Aorta (tissue), 5 donors: ENCODE measurements around the gene NOM1. TPM values are rescaled to one million over a fixed set of nuclear protein-coding genes. Genes with fewer than 3 reads are reported as not detected.
A peak's percentile ranks its signal among the peaks of the same experiment; 100 is the strongest.
"Not testable (repeated sequence)": the region's sequence is repeated elsewhere in the genome, so short reads cannot be mapped to it uniquely, and the experiment has no call there.

Source experiments
- ATAC-seq: fragments of 200-7000 bp; cut with Tn5 transposase; one replicate; pipeline ENCODE4 v1.9.1; 2022; ENCODE audit warnings: moderate library complexity; ENCODE audit not compliant: low FRiP score
- DNase-seq, 2 donors: peaks; one replicate each; pipeline ENCODE4 v3.0.0-alpha.2; 2020
- H3K27ac ChIP-seq, 2 donors: one replicate each; pipeline ENCODE4 v1.5.1; 2013; ENCODE audit warnings: low read length in 2 of 2, mild to moderate bottlenecking in 2 of 2, moderate library complexity in 2 of 2, control low read depth in 1 of 2, inconsistent platforms in 1 of 2, low read depth in 1 of 2
- H3K27me3 ChIP-seq, 2 donors: one replicate each; pipeline ENCODE4 v1.6.1; 2013; ENCODE audit warnings: control low read depth in 1 of 2, low read length in 1 of 2, mild to moderate bottlenecking in 1 of 2, moderate library complexity in 1 of 2; ENCODE audit not compliant: insufficient read depth in 2 of 2, control insufficient read depth in 1 of 2
- H3K36me3 ChIP-seq, 2 donors: one replicate each; pipeline ENCODE4 v1.6.1; 2013; ENCODE audit warnings: control low read depth in 1 of 2, low read length in 1 of 2, mild to moderate bottlenecking in 1 of 2; ENCODE audit not compliant: insufficient read depth in 2 of 2, control insufficient read depth in 1 of 2
- H3K4me1 ChIP-seq, 2 donors: one replicate each; pipeline ENCODE4 v1.6.1; 2013; ENCODE audit warnings: low read length in 2 of 2, control low read depth in 1 of 2, mild to moderate bottlenecking in 1 of 2, moderate library complexity in 1 of 2; ENCODE audit not compliant: insufficient read depth in 2 of 2, control insufficient read depth in 1 of 2
- H3K4me3 ChIP-seq, 2 donors: one replicate each; pipeline ENCODE4 v1.5.1; 2013; ENCODE audit warnings: low read length in 2 of 2, control low read depth in 1 of 2, mild to moderate bottlenecking in 1 of 2
- H3K9me3 ChIP-seq: one replicate; pipeline ENCODE4 v1.6.1; 2013; ENCODE audit warnings: mild to moderate bottlenecking, low read length; ENCODE audit not compliant: control insufficient read depth
- WGBS, 2 donors: extraction: QIAGEN DNeasy Blood & Tissue Kit; methylation state at CpG; one replicate each; pipeline ENCODE4 v1.1.7; 2013; 5-methylcytosine and 5-hydroxymethylcytosine counted together
- intact Hi-C, 2 donors: fragments of 100-400 bp; cut with DNase I; formaldehyde crosslinking; loops; one replicate each; pipeline versions ENCODE4 v1.14.2 to v1.15.0; 2022
- polyA plus RNA-seq, 2 donors: library from polyadenylated mRNA; stranded (reverse); fragments of 200-250 nt; gene quantifications; one replicate each; pipeline ENCODE4 v1.2.3, GENCODE V29; 2013
- total RNA-seq, 2 donors: library from RNA; stranded (reverse); fragmentation: NEBNext Ultra II Directional; extraction: Animal tissue kit (Norgen Biotek cat#: 25700); gene quantifications; one replicate each; pipeline ENCODE4 v1.2.1, GENCODE V29; 2021
- donor health status: healthy with polysubstance abuse.
- donor health status: Bipolar disorder and iron deficiency.
- donor health status: DM: no; HTN: no; CAD: no.
- donor health status: DM: no; HTN: no; CAD: no.
- donor health status: DM: yes; HTN: yes; CAD: no.

The NOM1 gene
- total and polyA plus RNA-seq, 4 donors: 4.6 to 23.5 (median 14.9) TPM

DNA sequence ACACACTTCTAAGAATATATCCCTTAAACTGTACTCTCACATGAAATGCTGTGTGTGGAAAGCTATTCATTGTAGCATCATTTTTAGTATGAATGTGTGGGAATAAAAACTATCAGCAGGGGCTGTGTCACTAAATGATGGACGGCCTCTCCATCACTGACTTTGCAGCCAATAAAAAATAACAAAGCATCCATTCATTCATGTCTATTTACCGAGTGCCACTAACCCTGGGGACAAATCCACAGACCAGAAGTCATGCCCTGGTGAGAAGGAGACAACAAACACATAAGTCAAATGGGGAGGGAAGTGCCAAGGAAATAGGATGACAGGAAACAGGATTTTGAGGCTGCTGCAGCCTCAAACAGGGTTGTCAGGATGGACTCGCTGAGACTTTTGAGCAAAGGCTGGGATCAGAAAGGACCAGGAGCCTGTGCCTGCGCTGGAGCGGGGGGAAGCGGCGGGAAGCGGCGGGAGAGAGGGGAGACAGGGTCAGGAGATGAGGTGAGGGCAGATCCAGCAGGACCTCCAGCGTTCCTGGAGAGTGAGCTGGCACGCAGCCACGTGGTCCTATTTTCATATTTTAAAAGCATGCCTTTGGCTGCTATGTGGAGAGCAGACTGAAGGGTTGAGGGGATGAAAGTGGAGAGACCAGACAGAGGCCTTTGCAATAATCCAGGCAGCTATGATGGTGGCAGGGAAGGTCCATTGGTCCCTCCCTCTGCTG, 2.2 kb upstream of the NOM1 start:
- intact Hi-C loops: loop anchor here (5.0 to 10.0 kb wide), 3 partner anchors 55 to 325 kb away; partner anchors contain the start of genes UBE3C (in 2 of the 2) and LMBR1 (in 1 of the 2)
- Histone ChIP-seq H3K9me3 (no peaks in the 10 kb centered on the region), H3K4me1 (peaks cover 2 to 8% of the 10 kb centered on the region in 2 donors), H3K36me3 (no peaks in the 10 kb centered on the region), H3K27me3 (no peaks in the 10 kb centered on the region), H3K4me3 (no peak overlapping the region), H3K27ac (no peak overlapping the region)
- WGBS, 2 donors: 43 to 47% methylated on average over 11 to 12 of the region's 12 CpGs
- DNase-seq (no peak), ATAC-seq (no peak)

DNA sequence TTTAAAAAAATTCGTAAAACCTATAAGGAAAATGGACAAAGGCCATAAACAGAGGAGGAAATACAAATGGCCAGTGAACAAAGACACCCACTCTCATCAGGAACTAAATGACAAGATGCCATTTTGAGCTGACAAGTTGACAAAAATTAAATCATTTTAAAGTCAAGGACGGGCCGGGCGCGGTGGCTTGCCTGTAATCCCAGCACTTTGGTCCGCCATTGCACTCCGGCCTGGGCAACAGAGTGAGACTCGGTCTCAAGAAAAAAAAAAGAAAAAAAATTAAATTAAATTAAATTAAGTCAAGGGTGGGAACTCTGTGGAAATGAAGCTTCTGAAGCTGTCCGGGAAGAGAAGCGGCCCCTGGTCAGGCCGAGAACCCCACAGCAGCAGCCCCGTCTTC, 1.2 kb upstream of the NOM1 start:
- intact Hi-C loops: loop anchor here (5.0 to 10.0 kb wide), 3 partner anchors 56 to 324 kb away; partner anchors contain the start of genes UBE3C (in 2 of the 2) and LMBR1 (in 1 of the 2)
- no peak for ATAC-seq
- Histone ChIP-seq H3K27ac (no peak overlapping the region), H3K4me1 (peaks cover 2 to 8% of the 10 kb centered on the region in 2 donors), H3K4me3 (no peak overlapping the region), H3K9me3 (no peaks in the 10 kb centered on the region), H3K27me3 (no peaks in the 10 kb centered on the region), H3K36me3 (peaks cover 0 to under 1% of the 10 kb centered on the region in 2 donors)
- DNase-seq: no peak
- WGBS, 2 donors: 90 to 91% methylated on average over 12 of the region's 12 CpGs

DNA sequence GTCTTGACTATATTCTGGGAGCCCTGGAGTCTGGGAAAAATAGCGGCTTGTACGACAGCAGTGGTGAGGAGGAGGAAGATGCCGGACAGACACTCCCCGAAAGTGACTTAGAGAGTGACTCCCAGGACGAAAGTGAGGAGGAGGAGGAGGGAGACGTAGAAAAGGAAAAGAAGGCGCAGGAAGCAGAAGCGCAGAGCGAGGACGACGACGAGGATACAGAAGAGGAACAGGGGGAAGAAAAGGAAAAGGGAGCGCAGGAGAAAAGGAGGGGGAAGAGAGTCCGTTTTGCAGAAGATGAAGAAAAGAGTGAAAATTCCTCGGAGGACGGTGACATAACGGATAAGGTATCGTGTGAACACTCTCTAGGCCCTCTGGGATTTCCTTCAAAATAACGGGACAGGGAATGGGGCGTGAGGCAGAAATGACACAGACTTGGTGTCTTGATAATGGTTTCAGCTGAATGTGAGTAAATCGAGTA, 908 bp downstream of the NOM1 start:
- peaks cover 2 to 8% of the 10 kb centered on the region in 2 donors for H3K4me1 ChIP-seq
- intact Hi-C loops: no loop called here
- no peak overlapping the region for H3K27ac ChIP-seq
- 2% methylated on average over 21 of the region's 21 CpGs for WGBS, 2 donors
- no peaks in the 10 kb centered on the region for H3K27me3 ChIP-seq
- H3K4me3 ChIP-seq: peak overlapping the region; percentile 91 to 93
- no peak for ATAC-seq
- DNase-seq: no peak
- no peaks in the 10 kb centered on the region for H3K9me3 ChIP-seq
- peaks cover 5 to 6% of the 10 kb centered on the region in 2 donors for H3K36me3 ChIP-seq

DNA sequence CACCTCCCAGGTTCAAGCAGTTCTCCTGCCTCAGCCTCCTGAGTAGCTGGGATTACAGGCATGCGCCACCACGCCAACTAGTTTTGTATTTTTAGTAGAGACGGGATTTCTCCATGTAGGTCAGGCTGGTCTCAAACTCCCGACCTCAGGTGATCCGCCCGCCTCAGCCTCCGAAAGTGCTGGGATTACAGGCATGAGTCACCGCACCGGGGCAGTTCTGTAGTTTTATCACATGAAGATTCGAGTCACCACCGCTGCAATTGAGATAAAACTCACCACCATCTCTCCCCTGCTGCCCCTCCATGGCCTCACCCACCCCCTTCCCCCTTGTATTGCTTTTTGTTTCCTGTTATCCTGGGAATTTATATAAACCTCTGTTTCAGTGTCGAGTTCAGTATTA, 3.7 kb downstream of the NOM1 start:
- intact Hi-C loops, DNase-seq, H3K27ac ChIP-seq, H3K4me3 ChIP-seq, ATAC-seq, H3K9me3 ChIP-seq, H3K4me1 ChIP-seq, H3K27me3 ChIP-seq: not testable (repeated sequence)
- peaks cover 6 to 10% of the 10 kb centered on the region in 2 donors for H3K36me3 ChIP-seq
- WGBS, 2 donors: 74 to 85% methylated on average over 9 to 12 of the region's 12 CpGs

GRCh38 chr7:156954941-156955340, 5.4 kb downstream of the NOM1 start:
- Histone ChIP-seq H3K36me3 (peaks cover 6 to 12% of the 10 kb centered on the region in 2 donors), H3K4me3 (no peak overlapping the region), H3K9me3 (no peaks in the 10 kb centered on the region), H3K4me1 (peaks cover 2 to 8% of the 10 kb centered on the region in 2 donors), H3K27me3 (no peaks in the 10 kb centered on the region), H3K27ac (no peak overlapping the region)
- DNase-seq: no peak
- intact Hi-C loops: no loop called here
- 89 to 92% methylated on average over 2 of the region's 2 CpGs for WGBS, 2 donors
- no peak for ATAC-seq

GRCh38 chr7:156956727-156957126, 7.2 kb downstream of the NOM1 start:
- intact Hi-C loops: no loop called here
- WGBS, 2 donors: 96 to 98% methylated on average over 2 of the region's 2 CpGs
- Histone ChIP-seq H3K27me3 (no peaks in the 10 kb centered on the region), H3K4me1 (no peaks in the 10 kb centered on the region), H3K4me3 (no peak overlapping the region), H3K36me3 (peaks cover 6 to 12% of the 10 kb centered on the region in 2 donors), H3K9me3 (no peaks in the 10 kb centered on the region), H3K27ac (no peak overlapping the region)
- ATAC-seq: no peak
- DNase-seq: no peak

DNA sequence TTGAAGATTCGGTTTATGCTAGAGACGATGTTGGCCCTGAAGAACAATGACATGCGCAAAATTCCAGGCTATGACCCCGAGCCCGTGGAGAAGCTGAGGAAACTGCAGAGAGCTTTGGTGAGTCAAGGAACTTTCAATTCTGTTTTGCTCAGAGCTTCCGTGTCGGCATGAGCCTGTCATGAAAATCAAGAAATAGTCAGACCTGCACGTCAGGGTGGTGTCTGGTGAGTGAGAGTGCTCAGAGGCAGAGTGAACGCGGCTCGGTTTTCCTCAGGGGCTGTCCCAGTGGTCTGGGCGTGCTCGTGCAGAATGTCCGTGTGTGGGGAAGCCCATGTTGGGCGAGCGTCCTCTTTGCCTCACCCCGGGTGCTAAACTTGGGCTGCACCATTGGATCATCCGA, 12.6 kb downstream of the NOM1 start:
- Histone ChIP-seq H3K4me1 (no peaks in the 10 kb centered on the region), H3K27me3 (no peaks in the 10 kb centered on the region), H3K4me3 (no peak overlapping the region), H3K9me3 (no peaks in the 10 kb centered on the region), H3K36me3 (peaks cover 8 to 17% of the 10 kb centered on the region in 2 donors), H3K27ac (no peak overlapping the region)
- intact Hi-C loops: no loop called here
- DNase-seq: no peak
- ATAC-seq: no peak
- WGBS, 2 donors: 94 to 95% methylated on average over 18 of the region's 18 CpGs

DNA sequence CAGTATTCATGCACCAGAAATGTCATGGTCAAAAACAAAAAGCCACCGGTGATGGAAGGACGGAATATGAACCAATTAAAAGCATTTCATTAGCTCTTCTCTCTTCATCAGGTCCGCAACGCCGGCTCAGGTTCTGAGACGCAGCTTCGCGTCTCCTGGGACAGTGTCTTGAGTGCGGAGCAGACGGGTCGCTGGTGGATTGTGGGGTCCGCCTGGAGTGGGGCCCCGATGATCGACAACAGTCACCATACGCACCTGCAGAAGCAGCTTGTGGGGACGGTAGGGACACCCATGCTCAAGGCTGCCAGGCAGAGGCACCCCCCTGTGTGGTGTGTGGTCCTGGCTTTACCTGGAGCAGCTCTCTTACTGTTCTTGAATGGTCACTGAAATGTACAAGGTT, 13.4 kb downstream of the NOM1 start:
- no peak for ATAC-seq
- 95 to 96% methylated on average over 16 of the region's 16 CpGs for WGBS, 2 donors

DNA sequence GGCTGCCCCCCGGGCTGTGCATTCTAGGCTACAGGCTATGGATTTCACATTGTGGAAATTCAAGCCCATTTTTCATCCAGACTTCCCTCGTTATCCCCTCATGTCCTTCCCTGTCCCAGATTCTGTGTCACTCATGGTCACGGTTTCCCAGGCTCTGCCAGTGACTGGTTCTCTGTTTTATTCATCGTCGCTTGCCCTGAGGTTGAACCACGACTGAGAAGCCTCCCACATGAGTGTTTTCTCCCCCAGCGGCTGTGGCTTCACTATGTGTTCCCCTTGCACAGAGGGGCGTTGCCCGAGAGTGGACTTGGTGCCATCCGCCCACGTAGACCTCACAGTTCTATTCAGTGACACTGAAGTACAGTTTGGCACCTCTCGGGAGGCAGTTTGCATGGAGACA, 14.0 kb downstream of the NOM1 start:
- Histone ChIP-seq H3K27ac (no peak overlapping the region), H3K4me1 (no peaks in the 10 kb centered on the region), H3K4me3 (no peak overlapping the region), H3K36me3 (peaks cover 8 to 13% of the 10 kb centered on the region in 2 donors), H3K27me3 (no peaks in the 10 kb centered on the region), H3K9me3 (no peaks in the 10 kb centered on the region)
- WGBS, 2 donors: 89 to 92% methylated on average over 12 of the region's 12 CpGs
- intact Hi-C loops: no loop called here
- no peak for DNase-seq
- ATAC-seq: no peak

More for the DNA sequence above, 13.4 kb downstream of the NOM1 start:
- DNase-seq: no peak
- Histone ChIP-seq H3K4me1 (no peaks in the 10 kb centered on the region), H3K27ac (no peak overlapping the region), H3K36me3 (peaks cover 8 to 17% of the 10 kb centered on the region in 2 donors), H3K9me3 (no peaks in the 10 kb centered on the region), H3K4me3 (no peak overlapping the region), H3K27me3 (no peaks in the 10 kb centered on the region)
- intact Hi-C loops: no loop called here
